Astrocyte of the cerebellum (primary cell): ENCODE data around the gene CXCR5.

Experiments used
- DNase-seq: peaks from one replicate; pipeline ENCODE4 v3.0.0-alpha.2; 2011; ENCODE audit warnings: low read depth
- H3K4me3 ChIP-seq: 2 replicates; pipeline ENCODE4 v1.5.1; 2011; ENCODE audit warnings: mild to moderate bottlenecking, low read depth, low read length, moderate library complexity
- CTCF ChIP-seq: IDR thresholded peaks from 2 replicates; pipeline ENCODE4 v1.5.1; 2012; ENCODE audit warnings: low read length, low read depth, moderate library complexity, mild to moderate bottlenecking; ENCODE audit errors: missing control alignments
- in situ Hi-C: cut with HindIII; loops from 2 replicates; pipeline ENCODE4 v1.10.0; 2017; ENCODE audit warnings: low sequenced_read_pairs

The CXCR5 gene

GRCh38 chr11:118921121-118921928 is 37.6 kb downstream of the CXCR5 start:
- in situ Hi-C loops = no loop called here
- no peak for TF ChIP-seq CTCF
- peak overlapping the region; percentile 100 for H3K4me3 ChIP-seq
- no peak for DNase-seq

- in situ Hi-C loops = no loop called here
- no peak for TF ChIP-seq CTCF
These were observed 38.4 kb downstream of the CXCR5 start for GRCh38 chr11:118921929-118922744.

GRCh38 chr11:118922745-118923627 is 39.3 kb downstream of the CXCR5 start:
- H3K4me3 ChIP-seq = peak overlapping the region; percentile 100
- DNase-seq = no peak
- no peak for TF ChIP-seq CTCF
- in situ Hi-C loops = no loop called here

More at GRCh38 chr11:118921929-118922744, 38.4 kb downstream of the CXCR5 start:
- no peak for DNase-seq
- peak overlapping the region; percentile 100 for H3K4me3 ChIP-seq

- in situ Hi-C loops = no loop called here
- DNase-seq = no peak
- TF ChIP-seq CTCF = no peak
- peak overlapping the region; percentile 100 for H3K4me3 ChIP-seq
These were observed 40.3 kb downstream of the CXCR5 start for GRCh38 chr11:118923721-118924587.

GRCh38 chr11:118924591-118925585 is 41.2 kb downstream of the CXCR5 start:
- no peak for DNase-seq
- peak overlapping the region; percentile 100 for H3K4me3 ChIP-seq
- no peak for TF ChIP-seq CTCF
- in situ Hi-C loops = no loop called here
